GM18858 (cell line): Measurements from ENCODE around the gene PITX3.
"Not testable (repeated sequence)": the region's sequence is repeated elsewhere in the genome, so short reads cannot be mapped to it uniquely, and the experiment has no call there.

Experiments
- ATAC-seq: cut with Tn5 transposase; IDR thresholded peaks from one replicate; pipeline ENCODE4 v1.9.1; 2021; ENCODE audit not compliant: unreplicated experiment

PITX3 gene

DNA sequence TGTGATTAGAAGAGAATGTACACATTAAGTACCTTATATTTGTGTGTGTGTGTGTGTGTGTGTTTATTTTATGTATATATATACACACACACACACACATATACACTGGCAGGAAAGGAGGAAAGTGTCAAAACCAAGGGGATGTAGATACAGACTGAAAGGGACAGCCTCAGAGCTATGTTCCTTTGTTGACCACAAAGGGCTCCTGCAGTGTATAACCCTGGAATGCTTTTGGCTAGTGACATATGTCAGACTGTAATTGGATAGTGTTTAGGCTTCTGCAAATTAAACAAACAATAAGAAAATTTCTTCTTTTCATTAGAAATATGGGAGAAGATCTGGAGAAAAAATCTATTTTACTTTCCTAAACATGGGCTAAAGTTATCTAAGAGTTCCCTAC, 19.9 kb upstream of the PITX3 start:
- no peak for ATAC-seq

DNA sequence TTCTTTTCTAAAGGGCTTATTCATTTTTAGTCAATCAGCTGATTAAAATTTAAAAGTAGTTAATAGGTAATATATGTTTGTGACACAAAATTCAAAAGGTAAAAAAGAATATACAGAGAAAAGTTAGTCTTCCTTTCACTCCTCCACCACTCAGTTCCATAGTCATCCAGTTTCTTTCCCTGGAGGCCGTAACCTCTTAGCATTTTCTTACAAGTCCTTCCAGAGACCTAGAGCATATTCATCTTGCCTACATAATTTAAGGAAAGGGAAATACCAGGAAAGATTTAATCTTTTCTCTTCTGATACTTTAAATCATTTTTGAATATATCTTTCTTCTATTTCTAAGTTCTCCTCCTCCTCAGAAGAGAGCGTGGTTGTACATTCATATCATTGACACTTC, 14.1 kb upstream of the PITX3 start:
- ATAC-seq: no peak

DNA sequence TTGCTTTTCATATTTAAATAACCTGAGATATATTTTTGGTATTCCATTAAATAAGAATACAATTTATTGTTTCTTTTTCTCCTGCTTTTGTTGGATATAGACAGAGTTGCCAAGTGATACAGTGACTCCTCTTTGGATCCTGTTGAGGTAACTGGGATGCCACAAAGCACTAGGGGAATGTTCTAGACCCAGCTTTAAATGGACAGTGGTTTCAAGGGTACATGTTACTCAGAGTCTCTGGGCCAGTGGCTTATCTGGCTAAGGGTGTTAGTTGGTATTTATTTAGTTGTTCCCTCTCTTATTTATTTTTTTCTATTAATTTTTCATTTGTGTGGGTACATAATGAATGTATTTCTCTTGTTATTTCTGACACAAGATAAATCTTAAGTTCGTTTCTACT, 13.1 kb upstream of the PITX3 start:
- no peak for ATAC-seq

DNA sequence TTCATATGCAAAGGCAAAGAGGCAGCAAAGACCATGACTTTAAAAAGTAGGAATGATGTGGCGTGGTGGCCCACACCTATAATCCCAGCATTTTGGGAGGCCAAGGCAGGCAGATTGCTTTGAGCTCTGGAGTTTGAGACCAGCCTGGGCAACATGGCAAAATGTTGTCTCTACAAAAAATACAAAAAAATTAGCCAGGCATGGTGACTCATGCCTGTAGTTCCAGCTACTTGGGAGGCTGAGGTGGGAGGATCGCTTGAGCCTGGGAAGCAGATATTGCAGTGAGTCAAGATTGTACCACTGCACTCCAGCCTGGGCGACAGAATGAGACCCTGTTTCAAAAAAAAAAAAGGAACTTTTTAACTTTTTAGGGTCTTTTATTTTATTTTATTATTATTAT, 11.2 kb upstream of the PITX3 start:
- not testable (repeated sequence) for ATAC-seq

DNA sequence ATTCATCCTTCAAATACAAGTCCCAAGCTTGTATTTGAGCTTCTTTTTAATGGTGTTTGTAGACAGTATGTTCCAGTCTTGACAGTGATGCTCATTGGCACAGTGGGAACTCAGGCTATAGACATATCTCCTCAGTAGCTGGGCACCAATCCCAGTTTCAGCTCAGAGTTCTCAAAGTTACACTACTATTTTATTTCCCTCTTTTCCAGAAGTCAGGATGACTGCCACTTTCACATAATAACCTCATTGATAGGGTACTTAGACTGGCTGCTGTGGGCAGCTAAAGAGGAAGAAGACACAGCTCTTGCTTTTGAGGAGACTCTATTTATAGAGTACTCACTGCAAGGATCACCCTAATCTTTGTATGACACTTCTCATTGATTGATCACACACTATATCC, 6.4 kb upstream of the PITX3 start:
- ATAC-seq: no peak

DNA sequence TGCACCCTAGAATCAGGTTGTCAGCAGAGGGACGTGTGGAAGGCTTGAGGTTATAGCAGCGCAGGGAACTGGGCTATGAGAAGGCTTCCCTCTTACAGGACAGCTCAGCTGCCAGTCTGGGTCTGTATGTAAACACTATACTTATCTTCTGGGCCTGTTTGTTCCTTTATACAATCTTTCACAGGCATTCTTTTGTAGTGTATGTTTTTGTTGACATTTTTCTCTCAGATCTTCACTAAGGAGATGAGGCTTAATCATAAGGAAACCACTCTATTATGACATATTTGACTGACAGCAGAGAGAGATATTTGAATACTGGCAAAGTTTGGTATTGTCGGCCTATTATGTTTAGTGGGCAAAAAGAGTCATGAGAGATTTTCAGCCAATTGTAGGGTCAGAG, 4.9 kb upstream of the PITX3 start:
- no peak for ATAC-seq

DNA sequence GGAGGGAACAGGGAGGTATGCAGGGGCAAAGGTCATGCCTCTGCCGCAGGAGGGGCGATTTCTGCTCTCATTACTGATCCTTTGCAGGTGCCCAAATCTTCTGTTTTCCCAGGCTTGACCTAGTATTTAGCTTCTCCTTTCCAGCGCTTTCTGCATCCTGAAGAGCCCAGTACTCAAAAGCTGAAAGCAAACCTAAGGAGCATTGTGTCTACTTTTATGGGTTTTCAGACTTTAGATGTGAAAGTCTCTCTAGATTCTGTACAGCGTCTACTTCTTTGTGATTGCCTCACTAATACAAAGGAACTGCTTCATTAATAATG, 4.6 kb upstream of the PITX3 start:
- ATAC-seq: no peak

DNA sequence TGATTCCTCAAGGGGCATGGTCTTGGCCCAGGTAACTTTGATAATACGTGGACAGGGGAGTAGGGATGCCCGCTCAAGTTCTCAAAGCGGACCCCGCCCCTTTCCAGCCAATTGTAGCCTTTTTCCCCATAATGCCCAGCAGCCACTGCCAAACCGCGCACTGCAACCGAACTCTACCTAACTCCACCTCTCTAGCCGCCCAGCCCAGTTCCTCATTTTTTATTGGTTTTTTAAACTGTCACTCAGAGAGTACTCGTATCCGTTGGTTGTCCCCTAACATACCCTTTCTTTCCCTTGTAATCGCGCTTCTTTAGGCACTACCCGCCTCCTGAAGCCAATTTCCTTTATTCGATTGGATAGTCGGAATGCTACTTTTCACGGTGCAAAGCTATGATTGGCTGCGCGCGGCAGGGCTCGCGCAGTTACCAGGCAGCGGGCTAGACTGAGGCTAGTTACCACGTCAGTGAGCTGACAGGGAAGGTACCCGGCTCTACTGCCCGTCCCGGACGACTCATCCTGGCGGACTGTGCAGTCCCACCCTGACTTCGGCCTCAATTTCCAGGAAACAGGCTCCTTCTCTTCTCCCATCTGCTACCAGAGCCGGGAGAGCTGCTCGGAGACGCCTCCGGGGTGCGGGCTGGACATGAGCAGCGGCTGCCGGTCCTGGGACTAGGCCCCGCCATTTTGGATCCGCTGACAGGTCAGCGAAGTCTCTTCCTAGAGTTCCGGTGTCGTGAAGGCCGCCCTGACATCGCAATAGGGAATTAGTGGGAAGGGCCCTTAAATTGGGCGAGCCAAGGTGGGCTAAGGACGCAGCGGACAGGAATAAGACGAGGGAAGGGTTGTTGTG, 4.0 kb upstream of the PITX3 start, which contains the start of gene GBF1:
TSS of gene GBF1 (plus strand) at position 451 of the 850 bp plus-strand sequence. CDS start 13,407 bp downstream, outside the sequence.
- ATAC-seq: peak; percentile 85

DNA sequence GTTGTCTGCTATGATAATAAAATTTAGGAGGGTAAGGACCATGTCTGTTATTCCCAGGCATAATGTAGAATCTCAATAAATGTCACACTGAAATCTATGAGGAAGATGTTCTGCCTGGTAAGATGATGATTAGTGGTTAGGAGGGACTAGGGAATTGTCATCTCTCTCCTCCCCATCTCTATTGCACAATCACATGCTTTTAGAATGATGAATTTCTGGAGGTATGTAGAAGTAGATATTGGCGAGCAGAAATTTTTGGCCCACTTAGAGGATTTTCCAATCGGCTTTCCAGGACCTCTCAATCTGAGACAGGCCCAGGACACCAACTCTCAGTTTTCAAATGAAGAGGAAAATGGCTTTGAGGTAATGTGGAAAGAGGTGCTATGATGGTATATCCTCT, 2.0 kb upstream of the PITX3 start:
- no peak for ATAC-seq

DNA sequence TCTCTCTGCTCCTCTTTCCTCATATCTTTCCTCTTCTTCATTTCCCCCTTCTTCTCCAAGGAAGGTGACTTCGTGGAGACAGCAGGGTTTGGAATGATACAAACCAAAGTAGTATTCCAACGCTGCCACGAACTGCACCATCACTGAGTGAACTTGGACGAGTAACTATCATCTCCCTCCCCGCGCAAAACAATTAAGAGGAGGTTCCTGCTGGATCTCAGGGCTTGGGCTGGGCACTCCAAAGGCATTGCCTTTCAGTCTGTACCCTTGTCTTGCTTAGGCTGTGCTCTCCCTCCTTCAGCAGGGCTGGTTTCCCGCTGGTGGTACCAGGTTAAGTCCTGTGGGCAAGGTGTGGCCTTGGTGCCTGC, 790 bp upstream of the PITX3 start:
- no peak for ATAC-seq

DNA sequence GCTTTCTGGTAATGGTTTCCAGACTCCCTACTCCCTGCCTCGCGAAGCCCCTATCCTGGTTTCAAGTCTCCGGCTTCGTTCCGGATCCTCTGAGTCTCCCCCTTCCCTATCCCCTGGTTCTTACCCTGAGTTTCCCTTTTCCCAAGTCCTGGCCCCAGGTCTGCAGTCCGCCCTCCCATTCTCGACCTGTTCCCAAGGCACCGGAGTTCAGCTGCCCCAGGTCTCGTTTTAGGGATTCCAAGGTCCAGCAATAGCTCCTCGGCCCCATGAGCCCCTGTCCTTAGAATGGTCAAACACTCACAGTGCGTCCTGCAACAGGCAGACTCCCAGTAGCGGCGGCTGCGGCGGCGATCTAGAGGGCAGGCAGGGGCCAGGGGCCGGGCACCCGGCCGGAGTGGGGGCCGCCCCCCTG, 274 bp downstream of the PITX3 start:
- ATAC-seq: no peak

DNA sequence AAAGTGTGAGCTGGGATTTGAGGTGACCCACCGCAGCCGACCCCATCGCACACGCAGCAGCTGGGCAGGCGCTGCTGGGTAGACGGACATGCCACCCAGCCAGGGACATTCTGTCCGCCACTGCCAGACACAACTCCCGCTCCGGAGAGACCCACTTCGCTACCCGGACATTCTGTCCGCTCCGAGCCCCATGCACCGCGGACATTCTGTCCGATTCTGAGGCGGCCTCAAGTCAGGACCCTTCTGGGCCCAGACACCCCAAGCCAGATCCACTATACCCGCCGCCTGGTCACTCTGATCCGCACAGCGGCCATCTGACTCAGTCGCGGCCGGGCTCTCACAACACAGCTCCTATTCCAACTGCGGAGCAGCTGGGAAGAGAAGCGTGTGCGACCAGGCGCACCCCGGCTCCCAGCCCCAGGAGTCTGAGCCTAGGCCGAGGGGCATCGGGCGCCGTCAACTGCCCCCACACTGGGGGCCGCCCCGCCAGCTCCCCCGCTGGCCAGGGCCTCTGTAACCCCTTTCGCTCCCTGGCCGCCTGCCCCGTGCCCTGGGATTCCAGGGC, 763 bp downstream of the PITX3 start:
- ATAC-seq: no peak

DNA sequence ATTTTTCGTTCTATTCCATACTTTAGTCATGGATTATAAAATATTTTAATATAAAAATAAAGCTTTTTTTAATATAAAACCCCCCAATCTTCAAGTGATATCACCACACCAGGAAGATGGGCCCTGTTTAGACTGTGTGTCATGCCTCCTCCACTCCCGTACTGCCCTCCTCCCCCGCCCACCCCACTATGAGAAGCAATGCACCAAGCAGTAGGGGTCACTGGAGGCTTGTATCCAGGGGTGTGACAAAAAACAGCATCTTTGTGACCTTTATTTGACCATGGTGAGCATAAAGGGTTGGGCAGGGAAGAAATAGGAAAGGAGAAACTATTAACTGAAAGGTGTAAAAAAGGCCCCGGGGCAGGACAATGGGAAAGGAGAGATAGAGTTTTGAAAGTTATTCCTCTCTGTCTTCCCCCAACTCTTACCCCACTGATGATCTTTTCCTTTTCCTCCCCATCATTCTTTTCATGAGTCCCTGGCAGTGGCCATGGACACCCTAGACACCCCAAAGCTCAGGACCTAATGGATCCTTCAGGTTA, 3.5 kb downstream of the PITX3 start:
- ATAC-seq: no peak

DNA sequence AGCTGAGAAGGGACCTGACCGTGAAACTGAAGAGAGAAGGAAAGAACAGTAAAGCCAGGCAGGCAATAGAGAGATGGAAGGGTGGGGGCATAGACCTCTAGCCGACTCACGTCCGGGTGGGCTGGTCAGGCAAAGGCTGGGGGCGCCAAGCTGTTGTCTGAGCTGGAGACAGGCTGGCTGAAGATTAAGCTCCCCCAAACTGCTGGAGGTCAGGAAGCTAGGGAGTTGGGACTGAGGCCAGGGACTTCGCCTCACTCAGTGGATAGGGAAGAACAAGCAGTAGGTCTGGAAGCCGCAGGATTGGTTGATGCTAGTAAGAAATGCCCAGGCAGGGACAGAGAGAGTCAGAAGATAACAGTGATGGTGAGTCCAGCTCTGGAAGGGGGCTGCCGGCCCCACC, 5.3 kb downstream of the PITX3 start:
- no peak for ATAC-seq

DNA sequence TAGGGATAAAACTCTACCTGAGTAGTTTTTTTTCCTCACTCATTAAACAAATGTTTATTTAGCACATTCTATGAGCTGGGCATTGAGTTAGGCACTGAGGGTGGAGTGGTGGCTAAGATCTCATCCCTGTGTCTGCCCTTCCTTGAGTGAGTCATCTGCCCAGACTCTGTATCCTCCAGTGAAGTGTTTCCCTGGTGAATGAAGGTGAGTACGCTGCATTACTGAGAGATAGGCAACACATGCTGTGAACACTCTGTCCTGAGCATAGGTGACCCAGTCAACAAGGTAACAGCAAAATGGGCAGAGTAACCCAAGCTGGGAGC, 5.8 kb downstream of the PITX3 start:
- ATAC-seq: no peak

DNA sequence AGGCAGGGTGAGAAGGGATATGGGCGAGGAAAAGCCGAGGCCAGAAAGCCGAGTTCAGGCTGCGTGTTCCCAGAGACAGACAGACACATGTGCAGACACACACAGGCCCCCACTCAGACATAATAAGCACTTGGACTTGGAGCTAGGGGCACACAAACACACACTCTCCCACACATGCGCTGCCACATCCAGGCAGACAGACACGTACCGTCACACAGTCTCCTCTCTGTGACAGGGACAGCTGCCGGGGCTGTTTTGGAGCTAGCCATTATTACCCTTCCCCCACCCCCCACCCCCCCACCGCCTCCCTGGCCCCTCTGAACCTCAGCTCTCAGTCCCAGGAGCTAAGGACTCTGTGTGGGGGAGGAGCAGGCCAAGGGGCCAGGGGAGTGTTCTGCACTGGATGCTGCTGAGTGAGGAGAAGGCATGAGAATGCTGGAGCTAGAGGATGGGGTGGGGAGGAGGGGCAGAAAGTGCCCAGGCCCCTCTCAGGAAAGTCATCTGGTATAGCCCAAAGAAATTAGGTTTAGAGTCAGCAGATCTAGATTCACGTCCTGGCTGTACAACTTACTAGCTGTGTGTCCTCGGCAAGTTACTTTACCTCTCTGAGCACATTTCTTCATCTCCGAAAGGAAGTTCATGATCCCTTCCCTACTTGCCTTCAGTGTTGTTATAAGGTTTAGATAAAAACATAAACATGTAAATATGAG, 6.3 kb downstream of the PITX3 start:
- ATAC-seq: no peak

DNA sequence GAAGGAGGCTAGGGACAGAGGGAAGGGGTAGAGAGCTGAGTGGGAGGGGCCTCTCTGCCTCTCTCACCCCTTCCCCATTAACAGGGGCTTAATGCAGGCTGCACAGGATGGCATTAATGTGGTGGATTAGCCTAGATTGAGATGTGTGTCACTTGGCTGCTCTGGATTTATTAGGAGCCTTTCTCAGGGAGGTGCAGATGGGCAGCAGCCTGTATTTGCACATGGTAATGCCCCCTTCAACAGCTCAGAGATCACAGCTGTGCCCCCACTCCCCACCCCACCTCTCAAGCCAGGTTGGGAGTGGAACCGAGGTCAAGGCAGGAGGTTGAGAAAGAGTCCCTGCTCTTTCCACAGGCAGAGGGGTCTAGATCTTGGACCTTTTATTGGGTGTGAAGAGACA, 7.3 kb downstream of the PITX3 start:
- no peak for ATAC-seq

DNA sequence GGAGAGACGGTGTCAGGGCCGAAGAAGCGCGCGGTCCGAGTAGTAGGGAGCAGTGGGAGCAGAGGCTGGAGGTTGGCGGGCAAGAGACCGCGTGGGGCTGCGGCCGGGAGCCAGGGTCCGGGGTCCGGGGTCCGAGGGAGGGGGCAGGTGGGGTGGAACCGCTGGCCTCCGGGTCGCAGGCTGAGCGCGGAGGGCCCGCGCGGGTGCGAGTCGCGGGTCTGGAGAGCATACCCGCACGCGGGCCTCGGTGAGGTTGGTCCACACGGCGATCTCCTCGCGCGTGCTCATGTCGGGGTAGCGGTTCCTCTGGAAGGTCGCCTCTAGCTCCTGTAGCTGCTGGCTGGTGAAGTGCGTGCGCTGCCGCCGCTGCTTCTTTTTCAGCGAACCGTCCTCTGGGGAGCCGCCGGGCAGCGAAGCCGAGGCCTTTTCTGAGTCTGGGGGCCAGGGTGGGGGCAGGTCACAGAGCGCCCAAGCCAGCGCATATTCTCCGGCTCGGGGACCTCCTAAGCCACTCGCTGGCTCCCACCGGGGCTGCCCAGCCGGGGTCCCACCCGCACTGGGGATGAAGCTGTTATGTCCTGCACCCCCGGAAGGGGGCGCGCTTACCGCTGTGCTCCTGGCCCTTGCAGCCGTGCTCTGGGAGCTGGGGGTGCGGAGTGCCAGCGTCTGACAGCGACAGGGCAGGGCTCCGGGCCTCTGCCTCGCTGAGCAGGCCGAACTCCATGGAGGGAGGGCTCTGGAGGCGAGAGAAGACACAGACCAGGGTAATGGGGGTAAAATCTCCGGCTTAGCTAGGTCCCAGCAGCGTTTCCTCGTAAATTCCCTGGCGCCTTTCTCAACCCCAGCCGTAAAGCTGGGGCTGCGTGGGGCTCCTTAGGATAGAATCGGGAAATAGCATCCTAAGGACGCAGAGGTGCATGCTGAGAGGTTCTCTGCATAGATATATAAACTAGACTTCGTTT, 9.7 kb downstream of the PITX3 start:
- ATAC-seq: no peak

DNA sequence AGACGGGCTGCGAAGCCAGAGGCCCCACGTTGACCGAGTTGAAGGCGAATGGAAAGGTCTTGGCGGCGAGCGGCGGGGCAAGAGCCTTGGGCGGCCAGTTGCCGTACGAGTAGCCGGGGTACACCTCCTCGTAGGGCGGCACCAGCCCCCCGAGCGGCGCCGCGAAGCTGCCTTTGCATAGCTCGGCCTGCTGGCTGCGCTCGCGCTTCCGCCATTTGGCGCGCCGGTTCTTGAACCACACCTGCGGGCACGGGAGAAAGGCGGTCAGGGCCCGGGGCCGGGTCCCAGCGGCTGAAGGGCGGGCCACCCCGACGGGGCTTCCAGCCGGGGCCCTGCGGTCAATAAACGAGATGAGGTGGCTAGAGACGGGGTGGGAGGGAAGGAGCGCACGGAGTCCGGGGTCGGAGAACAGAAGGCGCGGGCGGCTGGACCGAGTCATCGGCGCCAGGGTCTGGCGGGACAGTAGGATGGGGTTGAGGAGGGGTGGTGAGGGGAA, 10.4 kb downstream of the PITX3 start:
- ATAC-seq: no peak

DNA sequence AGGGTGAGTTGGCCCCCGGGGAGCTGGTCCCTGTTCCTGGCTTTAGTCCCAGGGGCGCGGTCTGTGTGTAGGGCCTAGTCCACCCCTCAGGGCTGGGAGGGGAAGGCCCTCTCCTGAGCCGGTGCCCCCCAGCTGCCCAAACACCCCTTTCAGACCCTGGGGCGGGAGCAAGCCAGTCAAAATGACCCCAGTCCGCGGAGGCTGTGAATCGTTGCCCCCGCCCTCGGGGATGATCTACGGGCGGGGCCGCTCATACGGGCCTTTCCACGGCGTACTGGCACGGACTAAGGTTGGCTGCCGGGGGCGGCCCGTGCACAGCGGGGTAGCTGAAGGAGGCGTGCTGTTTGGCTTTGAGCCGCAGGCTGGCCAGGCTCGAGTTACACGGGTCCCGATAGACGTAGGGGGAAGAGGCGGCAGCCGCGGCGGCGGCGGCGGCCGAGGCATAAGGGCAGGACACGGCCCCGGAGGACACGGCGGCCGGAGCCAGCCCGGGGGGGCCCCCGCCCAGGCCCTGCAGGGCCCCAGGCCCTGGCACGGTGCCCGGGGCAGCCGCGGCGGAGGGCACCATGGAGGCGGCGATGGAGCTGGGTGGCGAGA, 10.9 kb downstream of the PITX3 start:
- ATAC-seq: no peak
